NCI-H2227 treated with DMSO at 0.1 percent for 48 hours (cell line): ENCODE data around the gene EPHA1.

Experiments
- DNase-seq: peaks from one replicate; lab custom pipeline; 2025; lab: John Stamatoyannopoulos, UW

Gene EPHA1

DNA sequence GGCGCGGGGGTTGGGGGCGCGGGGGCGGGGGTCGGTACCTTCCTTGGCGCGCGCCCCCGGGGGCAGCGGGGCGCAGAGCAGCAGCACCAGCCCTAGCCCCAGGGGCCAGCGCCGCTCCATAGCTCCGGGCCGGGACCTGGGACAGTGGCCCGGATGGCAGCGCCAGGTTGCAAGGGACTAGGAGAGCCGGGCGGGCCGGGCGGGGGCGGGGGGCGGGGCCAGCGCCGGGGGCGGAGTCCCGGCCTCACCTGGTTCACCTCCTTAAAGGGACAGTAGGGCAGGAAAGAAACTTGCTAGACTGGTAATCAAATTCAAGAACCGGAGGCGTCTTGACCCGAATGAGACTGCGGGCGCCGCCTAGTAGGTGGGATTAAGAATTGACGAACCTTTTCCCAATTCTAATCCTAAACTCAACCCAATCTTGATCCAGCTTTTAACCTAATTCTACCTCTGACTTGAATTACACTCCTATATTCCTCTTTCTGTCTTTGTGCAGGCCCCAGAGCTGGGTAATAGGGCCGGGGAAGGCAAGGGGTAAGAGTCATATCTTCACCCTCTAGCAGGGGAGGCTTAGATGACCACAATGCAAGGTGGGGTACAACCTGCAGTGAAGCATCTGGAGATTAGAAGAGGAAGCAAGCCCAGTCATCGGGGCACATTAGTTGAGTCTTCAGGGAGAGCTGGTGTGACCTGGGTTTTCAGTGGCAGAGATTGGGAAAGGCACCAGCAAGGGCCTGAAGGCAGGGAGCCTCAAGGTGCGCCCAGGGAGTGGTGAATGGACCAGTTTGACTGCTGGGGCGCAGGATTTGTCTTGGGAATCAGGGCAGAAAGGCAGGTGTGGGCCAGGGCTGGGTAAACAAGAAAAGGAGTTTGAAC lies at the start of gene EPHA1:
Gene EPHA1 (minus strand): TSS at position 171 of the 876 bp plus-strand sequence. CDS start 51 bp downstream, at position 120.
- DNase-seq: no peak

DNA sequence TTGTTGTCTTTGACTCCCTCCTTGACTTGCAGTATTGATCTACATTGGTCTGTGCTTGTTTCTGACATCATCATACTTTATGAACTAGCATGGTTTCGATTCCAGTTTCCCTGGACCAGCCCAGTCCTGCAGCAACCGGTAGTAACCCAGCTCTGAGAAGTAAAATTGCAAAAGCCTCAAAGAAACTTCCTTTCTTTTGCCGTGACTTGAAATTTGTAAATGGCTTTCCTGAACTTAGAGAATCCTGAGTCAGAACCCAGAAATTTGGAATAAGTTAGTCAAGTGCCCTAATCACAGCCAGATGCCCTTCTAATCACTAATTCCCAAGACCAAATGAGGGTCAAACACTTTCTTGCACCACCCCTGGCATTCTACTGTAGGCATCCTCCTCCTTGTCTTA lies 49.6 kb upstream of the EPHA1 start:
- no peak for DNase-seq

DNA sequence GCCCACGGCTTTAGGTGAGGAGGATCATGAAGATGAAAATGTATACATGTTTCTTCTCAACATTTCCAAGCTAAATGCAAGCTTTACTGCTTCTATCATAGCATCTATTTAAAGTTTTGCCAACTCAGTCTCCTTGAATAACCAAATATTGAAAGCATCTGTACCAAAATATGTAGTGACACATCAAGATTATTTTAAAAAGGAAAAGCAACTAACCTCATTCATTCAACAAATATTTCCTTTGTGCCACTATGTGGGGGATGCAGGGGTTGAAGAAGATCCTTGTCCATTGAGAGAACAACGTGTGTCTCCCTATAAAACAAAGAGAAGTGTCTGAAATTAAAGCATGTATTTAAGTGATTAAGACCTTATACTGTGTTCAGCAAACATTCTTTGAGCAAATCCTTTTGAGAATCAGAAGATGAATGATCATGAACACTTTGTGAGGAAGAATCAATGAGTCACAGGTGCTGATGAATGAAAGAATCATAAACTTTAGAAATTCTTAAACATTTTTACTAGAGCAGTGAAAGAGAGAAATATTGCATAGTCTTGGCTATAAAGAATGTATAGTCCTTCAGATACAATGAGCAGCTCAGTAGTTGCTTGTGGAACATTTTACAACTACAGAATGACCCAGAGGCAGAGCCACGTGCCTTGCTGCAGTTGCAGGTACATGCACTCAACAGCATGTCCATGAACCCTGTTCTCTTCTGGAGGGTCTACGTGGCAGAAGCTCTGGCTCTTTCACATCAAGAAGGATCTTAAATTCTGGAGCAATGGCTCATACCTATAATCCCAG lies 48.5 kb upstream of the EPHA1 start:
- DNase-seq: no peak

DNA sequence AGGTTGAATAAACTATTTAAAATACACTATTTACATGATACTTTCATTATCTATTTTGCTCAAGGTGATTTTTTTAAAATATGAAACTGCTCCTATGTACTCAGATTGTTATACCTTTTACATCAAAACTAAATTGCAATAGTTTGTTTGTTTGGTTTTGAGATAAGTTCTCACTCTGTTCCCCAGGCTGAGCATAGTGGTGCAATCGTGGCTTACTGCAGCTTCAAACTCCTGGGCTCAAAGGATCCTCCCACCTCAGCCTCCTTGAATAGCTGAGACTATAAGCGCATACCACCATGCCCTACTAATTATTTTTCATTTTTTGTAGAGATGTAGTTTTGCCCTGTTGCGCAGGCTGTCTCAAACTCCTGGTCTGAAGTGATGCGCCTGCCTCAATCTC lies 47.3 kb upstream of the EPHA1 start:
- no peak for DNase-seq

DNA sequence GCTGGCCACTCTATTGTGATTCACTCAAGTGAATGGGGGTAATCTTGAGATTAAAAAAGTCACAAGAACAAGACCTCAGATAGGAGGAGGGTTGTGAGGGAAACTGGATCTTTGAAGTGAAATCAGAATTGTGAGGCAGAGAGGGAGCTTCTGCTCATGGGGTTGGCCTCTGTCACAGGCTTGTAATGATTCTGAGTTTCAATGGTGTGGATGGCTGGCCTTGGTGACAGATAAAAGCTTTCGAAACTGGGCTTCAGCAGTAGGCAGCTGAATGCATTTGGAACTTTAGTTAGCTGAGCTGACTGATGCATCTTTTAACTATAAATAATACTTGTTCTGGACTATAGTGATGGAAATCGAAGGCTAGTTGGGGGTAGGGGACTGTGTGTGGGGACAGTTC lies 46.8 kb upstream of the EPHA1 start:
- no peak for DNase-seq

DNA sequence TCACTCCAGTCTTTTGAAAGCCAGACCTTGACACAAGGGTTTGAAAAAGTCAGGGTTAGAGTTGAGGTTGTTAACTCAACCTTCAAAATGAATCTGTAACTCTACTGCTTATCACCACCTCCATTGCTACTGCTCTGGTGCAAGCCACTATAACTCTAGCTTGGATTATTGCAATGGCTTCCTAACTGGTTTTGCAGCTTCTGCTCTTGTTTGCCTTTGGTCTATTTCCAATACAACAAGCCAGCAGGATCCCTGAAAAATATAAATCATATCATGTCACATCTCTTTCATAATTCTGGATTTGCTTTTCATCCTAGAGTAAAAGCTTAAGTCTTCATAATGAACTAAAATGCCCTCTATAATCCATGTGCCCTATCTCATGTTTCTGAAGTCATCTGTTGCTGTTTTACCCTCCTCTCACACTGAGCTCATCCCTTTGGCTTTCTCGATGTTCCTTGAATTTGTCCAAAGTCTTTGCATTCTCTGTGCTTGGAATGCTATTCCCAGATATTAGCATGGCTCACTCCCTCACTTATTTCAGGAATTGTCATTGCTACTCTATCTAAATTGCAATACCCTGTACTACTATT lies 45.5 kb upstream of the EPHA1 start:
- no peak for DNase-seq

DNA sequence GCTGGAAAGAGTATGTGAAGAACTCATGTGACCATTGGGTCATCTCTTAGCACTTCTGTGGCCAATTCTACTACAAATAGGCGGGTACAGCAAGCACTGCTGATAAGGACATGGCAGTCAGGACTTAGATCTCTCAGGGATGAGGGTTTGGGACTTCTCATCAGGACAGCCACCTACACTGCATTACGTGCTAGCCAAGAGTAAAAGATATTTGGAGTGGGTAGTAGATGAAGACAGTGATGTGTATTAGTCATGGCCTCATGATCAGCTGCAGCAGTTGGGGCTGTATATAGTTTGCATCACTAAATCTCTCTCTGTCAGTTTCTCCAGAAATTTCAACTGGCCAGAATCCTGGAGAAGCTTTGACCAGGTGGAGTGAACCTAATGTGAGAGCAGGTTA lies 43.8 kb upstream of the EPHA1 start:
- no peak for DNase-seq

DNA sequence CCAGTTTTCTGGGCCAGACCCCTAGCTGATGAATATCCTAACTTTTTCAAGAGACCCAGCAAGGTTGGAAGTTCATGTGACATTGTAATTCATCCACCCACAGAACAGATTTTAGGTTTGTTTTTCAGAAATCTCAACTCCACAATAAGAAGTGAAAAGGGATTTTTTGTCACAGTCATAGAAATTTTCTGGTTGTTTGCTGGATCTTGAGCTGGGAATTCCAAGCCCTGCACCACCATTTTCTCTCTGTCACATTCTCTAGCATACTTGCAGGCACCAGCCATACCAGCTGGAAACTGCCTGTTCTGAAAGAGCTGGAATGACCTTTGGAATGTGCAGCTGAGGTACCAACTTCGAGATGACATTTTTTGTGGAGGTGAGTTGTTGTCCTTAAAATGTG lies 43.1 kb upstream of the EPHA1 start:
- no peak for DNase-seq

DNA sequence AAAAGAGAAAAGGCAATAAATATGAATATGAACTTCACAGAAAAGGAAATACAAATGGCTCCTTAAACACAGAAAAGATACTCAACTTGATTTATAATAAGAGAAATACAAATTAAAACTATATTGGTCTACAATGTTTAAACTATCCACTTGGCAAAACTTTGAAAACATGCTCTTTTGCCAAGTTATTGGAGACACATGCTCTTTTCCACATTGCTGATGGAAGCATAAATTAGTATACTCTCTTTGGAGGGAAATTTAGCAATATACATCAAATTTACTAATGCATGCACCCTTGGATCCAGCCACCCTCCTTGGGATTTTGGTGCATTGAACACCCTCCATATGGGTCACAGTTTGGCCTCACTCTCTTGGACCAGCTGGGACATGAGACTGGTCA lies 42.5 kb upstream of the EPHA1 start:
- DNase-seq: no peak

DNA sequence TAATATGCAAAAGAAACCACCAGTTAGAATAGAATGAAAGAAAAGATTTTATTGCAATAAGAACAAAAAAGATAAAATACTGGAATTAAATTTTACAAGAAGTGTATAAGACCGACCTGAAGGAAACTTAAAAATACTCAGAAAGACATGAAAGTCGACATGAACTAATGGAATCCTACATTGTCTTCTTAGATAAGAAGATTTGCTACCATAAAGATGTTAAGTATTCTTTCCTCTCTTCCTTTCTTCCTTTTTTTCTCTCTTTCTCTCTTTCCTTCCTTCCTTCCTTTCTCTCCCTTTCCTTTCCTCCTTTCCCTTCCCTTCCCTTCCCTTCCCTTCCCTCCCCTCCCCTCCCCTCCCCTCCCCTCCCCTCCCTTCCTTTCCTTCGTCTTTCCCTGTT lies 41.1 kb upstream of the EPHA1 start:
- no peak for DNase-seq

DNA sequence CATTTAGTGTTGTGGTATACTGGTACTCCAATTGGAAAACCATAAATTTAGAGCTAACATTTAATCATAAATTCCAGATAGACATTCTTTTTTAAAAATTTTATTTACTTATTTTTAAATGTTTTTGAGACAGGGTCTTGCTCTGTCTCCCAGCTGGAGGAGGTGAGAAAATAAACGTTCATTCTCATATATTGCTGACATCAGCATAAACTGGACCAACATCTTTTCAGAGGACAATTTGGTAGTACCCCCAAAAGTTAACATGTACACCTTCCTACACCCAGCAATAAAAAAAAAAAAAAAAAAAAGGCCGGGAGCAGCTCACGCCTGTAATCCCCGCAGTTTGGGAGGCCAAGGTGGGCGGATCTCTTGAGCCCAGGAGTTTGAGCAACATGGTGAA lies 39.8 kb upstream of the EPHA1 start:
- DNase-seq: no peak

DNA sequence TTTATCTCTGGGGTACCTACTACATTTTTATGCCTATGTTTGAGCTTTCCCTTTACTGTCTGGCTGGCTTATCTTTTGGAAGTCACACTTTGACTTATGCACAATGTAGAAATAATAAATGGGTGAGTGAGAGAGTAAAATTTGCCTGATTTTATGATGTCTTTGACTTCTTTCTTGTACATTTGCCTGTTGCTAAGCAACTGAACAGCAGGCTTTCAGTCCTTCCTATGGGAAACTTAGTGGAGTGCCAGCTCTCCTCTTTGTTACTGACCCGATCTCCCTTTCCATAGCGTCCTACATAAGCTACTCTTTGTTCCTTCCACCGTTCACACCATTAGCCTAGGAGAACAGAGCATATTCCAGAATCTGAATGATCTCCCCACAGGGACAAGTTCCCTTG lies 38.8 kb upstream of the EPHA1 start:
- no peak for DNase-seq

DNA sequence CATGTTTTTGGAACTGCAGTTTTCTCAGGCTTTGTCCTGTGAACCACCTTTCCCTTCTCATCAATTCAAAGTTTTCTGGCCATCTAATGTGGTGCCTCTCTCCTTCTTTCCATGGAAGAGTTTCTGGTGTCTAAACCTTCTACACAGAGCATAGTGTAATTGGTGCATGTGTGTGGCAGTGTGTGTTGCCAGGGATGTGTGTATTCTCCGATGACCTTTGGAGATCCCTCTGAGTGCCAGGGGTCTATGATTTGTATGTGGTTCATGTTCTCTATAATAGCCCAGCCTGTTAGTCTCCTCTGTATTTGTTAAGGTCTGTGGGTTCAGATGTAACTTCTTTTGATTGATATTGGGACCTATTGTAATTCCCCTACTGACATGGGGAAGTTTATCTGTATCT lies 36.1 kb upstream of the EPHA1 start:
- no peak for DNase-seq

DNA sequence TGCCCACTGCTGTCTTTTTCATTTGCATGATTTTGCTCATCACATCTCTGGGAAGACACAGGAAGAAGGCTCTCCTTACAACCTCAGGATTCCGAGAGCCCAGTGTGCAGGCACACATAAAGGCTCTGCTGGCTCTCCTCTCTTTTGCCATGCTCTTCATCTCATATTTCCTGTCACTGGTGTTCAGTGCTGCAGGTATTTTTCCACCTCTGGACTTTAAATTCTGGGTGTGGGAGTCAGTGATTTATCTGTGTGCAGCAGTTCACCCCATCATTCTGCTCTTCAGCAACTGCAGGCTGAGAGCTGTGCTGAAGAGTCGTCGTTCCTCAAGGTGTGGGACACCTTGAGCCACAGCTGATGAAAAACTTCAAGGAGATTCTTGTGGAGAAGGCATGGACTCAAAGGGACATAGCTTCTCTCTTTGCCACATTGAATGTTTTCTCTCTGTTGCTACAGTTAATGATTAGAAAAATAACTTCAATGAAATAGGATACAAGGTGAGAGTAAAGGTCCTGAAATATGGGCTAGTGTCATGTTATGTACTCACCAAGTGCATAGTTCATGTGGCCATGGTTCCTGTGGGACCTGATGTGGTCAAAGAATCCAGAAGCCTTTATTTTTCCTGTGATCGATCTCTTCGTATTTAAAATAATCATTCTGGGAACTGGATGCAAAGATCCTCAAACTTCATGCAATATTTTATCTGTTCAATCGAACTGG lies 35.6 kb upstream of the EPHA1 start:
- DNase-seq: no peak

DNA sequence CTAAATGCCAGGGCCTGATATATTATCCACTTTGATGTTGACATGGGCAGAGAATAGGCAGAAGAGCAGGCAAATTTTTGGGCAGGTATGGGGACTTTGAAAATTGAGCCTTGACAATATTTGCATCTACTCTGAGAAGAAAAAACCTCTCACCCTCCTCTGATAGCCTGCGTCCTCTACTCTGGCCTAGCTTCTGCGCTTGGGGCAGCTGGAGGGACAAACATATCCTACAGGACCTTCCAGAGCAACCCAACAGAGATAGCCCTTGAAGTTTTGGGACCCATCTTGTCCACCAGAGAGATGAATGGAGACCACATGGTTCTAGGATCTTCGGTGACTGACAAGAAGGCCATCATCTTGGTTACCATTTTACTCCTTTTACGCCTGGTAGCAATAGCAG lies 34.5 kb upstream of the EPHA1 start, which contains the start of gene TAS2R60:
Gene TAS2R60 (plus strand): TSS at position 301 of the 400 bp plus-strand sequence. CDS start 0 bp downstream, at position 301.
- no peak for DNase-seq

DNA sequence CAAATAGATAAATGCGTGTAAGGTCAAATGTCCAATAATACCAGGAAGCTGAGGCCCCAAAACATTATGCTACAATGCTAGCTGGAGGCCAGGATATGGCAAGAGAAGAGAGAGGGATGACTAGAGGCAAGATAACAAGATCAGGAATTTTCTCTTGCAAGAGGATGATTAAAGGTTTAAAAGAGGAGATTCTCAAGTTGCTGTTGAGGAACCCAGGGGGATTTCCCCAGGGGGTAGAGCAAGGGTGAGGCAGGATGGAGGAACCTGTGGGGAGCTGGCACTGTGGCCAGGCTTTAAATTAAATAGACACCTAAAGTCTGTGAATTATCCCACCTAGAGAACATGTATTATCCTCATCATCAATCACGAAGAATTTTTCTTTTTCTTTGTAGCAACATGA lies 31.2 kb upstream of the EPHA1 start:
- DNase-seq: no peak

DNA sequence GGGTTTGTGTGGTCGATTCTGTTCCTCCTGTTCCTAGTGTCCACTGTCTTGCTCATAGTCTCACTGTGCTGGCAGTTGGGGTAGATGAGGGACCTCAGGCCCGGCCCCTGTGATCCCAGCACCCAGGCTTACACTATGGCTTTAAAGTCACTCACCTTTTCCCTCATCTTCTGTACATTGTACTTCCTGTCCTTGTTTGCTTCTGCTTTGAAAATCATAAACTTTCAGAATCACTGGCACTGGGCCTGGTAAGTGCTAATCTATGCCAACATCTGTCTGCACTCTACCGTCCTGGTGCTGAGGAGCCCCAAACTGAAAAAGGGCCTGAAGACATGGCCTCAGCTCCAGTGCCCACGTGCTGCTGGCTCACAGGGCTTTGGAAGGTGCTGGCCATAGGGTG lies 28.9 kb upstream of the EPHA1 start:
- DNase-seq: no peak

DNA sequence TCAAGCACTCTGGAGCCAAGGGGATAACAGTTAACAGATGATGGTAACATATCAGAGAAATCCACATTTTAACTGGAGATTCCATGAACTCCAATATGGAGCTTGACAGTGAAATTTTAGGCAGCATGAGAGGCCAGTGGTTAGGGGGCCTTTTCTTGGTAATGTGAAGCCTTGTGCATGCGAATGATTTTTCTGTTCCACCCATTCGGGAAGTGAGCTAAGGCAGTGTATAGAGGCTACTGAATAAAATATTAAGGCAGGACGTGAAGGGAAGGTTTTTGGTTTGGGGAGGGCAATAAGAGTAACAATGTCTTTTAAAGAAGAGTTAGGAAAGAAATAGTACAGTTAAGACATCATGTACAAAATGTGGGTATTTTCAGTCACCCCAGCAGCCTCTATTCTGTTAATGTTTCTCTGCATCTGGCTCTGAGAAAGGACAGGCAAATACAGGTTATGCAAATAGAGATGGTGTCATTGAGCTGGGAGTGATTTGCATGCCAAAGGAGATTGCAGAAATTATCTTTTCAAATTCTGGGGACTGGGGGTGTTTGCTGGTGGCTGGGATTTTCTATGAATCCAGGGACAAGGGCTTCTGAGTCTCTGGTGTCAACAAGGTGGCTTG lies 27.8 kb upstream of the EPHA1 start:
- DNase-seq: no peak

DNA sequence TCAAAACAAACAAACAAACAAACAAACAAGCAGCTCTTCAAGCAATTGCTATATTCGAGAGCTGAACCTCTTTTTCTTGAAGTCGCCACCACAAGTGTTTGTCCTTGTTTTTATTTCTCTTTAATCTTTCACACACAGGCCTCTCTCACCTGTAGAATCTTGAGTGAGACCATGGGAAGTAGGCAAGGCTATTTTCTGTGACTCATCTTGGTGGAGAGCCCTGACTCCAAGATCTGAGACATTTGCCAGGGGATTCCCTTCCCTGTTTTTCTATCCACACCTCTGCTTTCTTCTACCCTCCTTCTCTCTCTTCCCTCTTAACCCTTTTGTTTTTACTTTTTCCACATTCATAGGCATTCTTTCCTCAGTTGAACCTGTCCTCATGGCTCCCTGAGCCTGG lies 26.6 kb upstream of the EPHA1 start:
- DNase-seq: no peak

DNA sequence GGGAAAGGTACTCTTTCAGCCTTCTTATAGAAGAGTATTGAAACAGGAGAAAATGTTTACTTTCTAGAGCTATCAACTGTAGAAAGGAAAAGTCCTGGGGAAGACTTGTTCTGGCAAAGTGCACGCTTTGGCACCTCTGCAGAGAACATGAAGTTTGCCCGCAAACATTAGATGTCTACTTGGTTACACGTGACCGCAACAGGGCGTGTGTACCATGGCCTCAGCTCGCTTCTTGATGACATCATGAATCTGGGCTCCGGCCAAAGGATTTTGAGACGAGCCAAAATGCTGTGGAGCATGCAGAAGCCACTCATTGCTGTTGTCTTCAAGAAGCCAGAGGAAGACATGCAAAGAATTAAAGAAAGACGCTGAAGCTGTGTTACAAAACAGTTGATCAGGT lies 26.0 kb upstream of the EPHA1 start:
- DNase-seq: no peak

DNA sequence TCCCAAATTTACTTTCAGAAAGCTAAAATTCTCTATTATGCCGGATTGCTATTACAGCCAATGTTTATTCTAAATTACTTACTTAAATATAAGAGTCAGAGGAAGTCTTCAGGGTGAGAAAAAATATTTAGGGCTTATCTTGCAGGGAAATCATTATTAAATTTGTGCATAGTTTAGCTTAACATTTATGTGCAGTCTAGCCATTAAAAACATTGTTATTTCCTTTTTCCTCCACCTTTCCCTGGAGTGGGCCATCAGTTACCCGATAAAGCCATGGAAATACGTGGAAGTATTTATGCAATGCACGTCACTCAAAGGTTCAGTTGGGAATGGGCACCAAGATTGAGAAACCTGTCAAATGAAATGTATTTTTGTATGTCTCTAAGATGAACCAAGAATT lies 25.1 kb upstream of the EPHA1 start:
- no peak for DNase-seq

DNA sequence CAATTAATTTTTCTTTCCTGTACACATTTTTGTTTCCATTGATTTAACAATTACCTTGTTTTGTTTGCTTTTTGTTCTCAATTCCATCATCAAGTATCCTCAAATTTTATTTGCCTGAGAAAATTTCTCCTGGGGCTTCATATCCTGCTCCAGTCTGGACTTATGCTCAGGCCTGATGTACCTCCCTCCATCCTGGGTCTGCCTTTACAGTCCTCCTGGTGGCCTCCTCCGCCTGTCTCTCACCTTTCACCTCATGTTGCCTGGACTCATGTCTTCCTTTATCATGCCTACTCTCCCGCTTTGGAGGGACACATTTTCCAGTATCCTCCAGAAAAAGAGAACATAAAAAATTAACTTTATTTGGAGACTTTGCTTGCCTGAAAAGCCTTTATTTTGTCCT lies 22.5 kb upstream of the EPHA1 start:
- no peak for DNase-seq
